ENCODE results near the gene BRDT. TPM values are rescaled to one million over a fixed set of nuclear protein-coding genes. Genes with fewer than 3 reads are reported as not detected.

The BRDT gene
- under 1 TPM in 1 of 2 donors, not detected in 1; 0.15 TPM for total RNA-seq
- not detected for polyA plus RNA-seq
- long read RNA-seq, donor 1: 0 reads
- long read RNA-seq, donor 2: 0 reads
- long read RNA-seq, donor 3: 0 reads
- long read RNA-seq, donor 4: 0 reads
- long read RNA-seq, donor 5: 0 reads

DNA sequence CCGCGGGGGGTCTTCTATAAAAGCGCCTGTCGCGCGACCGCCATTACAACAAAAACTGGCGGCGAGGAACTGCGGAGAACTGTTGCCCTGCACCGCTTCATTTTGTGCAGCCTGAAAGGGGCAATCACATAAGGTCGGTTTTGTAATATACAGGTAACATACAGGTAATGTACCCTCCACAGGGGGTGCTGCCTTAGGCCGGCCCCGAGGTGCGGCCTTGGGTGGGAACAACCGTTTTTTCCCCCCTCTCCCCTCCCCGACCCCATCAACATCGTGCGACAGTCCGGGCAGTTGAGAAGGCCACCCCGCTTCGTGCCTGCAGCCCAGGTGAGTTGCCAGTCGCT is at the start of gene BRDT:
Gene BRDT (plus strand): TSS at position 46 of the 344 bp plus-strand sequence. CDS start 13,354 bp downstream, outside the sequence.
- H3K4me1 ChIP-seq (ENCODE audit: control insufficient read depth in 5 of 5, insufficient read depth in 5 of 5, low read length in 5 of 5): no peaks in the 10 kb centered on the region
- no peaks in the 10 kb centered on the region for H3K27me3 ChIP-seq (ENCODE audit: control insufficient read depth in 3 of 3, insufficient read depth in 3 of 3, low read length in 2 of 3)
- no peak within 1 kb of the TSS for H3K27ac ChIP-seq (ENCODE audit: low read depth in 1 of 2, low read length in 1 of 2)
- ATAC-seq (ENCODE audit: insufficient read depth, low FRiP score): no peak
- no peaks in the 10 kb centered on the region for H3K9me3 ChIP-seq (ENCODE audit: control insufficient read depth in 4 of 4, insufficient read depth in 3 of 4, low read length in 3 of 4)
- WGBS, 2 donors: 91% methylated on average over 22 to 23 of the region's 23 CpGs
- TF ChIP-seq, protein P1, sequence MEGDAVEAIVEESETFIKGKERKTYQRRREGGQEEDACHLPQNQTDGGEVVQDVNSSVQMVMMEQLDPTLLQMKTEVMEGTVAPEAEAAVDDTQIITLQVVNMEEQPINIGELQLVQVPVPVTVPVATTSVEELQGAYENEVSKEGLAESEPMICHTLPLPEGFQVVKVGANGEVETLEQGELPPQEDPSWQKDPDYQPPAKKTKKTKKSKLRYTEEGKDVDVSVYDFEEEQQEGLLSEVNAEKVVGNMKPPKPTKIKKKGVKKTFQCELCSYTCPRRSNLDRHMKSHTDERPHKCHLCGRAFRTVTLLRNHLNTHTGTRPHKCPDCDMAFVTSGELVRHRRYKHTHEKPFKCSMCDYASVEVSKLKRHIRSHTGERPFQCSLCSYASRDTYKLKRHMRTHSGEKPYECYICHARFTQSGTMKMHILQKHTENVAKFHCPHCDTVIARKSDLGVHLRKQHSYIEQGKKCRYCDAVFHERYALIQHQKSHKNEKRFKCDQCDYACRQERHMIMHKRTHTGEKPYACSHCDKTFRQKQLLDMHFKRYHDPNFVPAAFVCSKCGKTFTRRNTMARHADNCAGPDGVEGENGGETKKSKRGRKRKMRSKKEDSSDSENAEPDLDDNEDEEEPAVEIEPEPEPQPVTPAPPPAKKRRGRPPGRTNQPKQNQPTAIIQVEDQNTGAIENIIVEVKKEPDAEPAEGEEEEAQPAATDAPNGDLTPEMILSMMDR (IDR thresholded peaks at IDR 0.05; ENCODE audit: control extremely low read depth, extremely low read depth): no peak
- H3K4me3 ChIP-seq: no peak within 1 kb of the TSS
- no peak within 1 kb of the TSS for H3K9ac ChIP-seq (ENCODE audit: insufficient read depth in 1 of 2, low read length in 2 of 2)
- DNase-seq: no peak
- H3K36me3 ChIP-seq (ENCODE audit: control insufficient read depth in 4 of 4, insufficient read depth in 4 of 4, low read length in 4 of 4): no peaks in the 10 kb centered on the region

DNA sequence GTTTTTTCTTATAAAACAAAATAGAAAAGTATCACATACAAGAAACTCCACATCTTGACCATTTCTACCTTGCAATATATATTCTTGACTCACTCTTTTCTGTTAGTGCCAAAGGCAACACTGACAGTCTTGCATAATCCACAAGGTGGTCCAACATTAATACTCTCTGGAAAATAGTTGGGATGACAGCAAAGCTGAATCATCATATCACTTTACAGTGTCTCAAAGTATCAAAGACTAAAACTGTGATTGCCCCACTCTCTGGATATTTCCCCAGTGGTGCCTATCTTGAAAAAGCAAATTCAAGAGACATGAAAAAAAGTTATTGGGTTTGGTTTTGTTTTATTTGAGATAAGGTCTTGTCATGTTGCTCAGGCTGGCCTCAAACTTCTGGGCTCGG is 48.6 kb upstream of the BRDT start:
- Histone ChIP-seq H3K27me3 (ENCODE audit: control insufficient read depth in 3 of 3, insufficient read depth in 3 of 3, low read length in 2 of 3) (no peaks in the 10 kb centered on the region), H3K4me3 (no peak overlapping the region), H3K4me1 (ENCODE audit: control insufficient read depth in 5 of 5, insufficient read depth in 5 of 5, low read length in 5 of 5) (peaks cover 0 to 15% (median 5%) of the 10 kb centered on the region in 5 donors), H3K9me3 (ENCODE audit: control insufficient read depth in 4 of 4, insufficient read depth in 3 of 4, low read length in 3 of 4) (no peaks in the 10 kb centered on the region), H3K27ac (ENCODE audit: low read depth in 1 of 2, low read length in 1 of 2) (no peak overlapping the region), H3K9ac (ENCODE audit: insufficient read depth in 1 of 2, low read length in 2 of 2) (no peak overlapping the region), H3K36me3 (ENCODE audit: control insufficient read depth in 4 of 4, insufficient read depth in 4 of 4, low read length in 4 of 4) (no peaks in the 10 kb centered on the region)
- WGBS, 2 donors: 96 to 100% methylated on average over 1 of the region's 1 CpG
- TF ChIP-seq, protein P1 (IDR thresholded peaks at IDR 0.05; ENCODE audit: control extremely low read depth, extremely low read depth): no peak
- DNase-seq: no peak
- no peak for ATAC-seq (ENCODE audit: insufficient read depth, low FRiP score)

DNA sequence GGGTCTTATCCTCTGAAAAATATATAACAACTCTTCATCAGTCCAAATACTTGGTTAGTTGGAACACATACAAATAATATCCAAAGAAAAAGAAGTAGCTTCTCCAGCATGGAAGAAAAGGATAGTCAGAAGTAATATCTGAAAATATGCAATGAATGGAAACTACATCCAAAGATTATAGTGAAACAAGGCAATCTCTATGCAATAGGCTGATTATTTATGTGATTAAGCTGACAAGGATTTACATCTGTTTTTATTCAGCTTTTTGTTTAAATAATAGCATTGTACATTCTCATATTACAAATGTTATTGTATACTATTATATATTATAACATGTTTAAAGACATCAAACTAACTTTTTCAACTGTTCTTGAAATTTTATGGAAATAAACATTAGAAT is 48.0 kb upstream of the BRDT start:
- Histone ChIP-seq H3K4me1 (ENCODE audit: control insufficient read depth in 5 of 5, insufficient read depth in 5 of 5, low read length in 5 of 5) (peaks cover 0 to 12% (median 5%) of the 10 kb centered on the region in 5 donors), H3K9me3 (ENCODE audit: control insufficient read depth in 4 of 4, insufficient read depth in 3 of 4, low read length in 3 of 4) (no peaks in the 10 kb centered on the region), H3K4me3 (no peak overlapping the region), H3K36me3 (ENCODE audit: control insufficient read depth in 4 of 4, insufficient read depth in 4 of 4, low read length in 4 of 4) (no peaks in the 10 kb centered on the region), H3K27ac (ENCODE audit: low read depth in 1 of 2, low read length in 1 of 2) (no peak overlapping the region), H3K9ac (ENCODE audit: insufficient read depth in 1 of 2, low read length in 2 of 2) (no peak overlapping the region), H3K27me3 (ENCODE audit: control insufficient read depth in 3 of 3, insufficient read depth in 3 of 3, low read length in 2 of 3) (no peaks in the 10 kb centered on the region)
- ATAC-seq (ENCODE audit: insufficient read depth, low FRiP score) (no peak), DNase-seq (no peak)
- TF ChIP-seq, protein P1 (IDR thresholded peaks at IDR 0.05; ENCODE audit: control extremely low read depth, extremely low read depth): no peak

DNA sequence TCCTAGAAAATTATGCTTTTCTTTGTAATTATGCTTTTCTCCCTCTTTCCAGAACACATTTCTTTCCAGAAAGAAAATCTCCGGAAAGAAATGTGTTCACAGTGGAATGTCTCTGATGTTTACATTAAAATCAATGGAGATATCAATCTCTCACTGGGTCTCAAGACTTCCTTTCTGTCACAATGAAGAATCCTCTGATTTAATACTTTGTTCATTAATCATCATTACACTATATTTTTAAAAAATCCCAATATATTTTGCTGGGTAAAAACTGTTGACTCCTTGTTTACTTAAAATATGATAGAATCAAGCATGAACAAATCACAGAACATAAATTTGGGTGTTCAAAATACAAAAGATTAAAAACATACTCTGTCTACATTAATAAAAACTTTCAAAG is 36.9 kb upstream of the BRDT start:
- Histone ChIP-seq H3K4me3 (no peak overlapping the region), H3K36me3 (ENCODE audit: control insufficient read depth in 4 of 4, insufficient read depth in 4 of 4, low read length in 4 of 4) (no peaks in the 10 kb centered on the region), H3K9ac (ENCODE audit: insufficient read depth in 1 of 2, low read length in 2 of 2) (no peak overlapping the region), H3K27me3 (ENCODE audit: control insufficient read depth in 3 of 3, insufficient read depth in 3 of 3, low read length in 2 of 3) (no peaks in the 10 kb centered on the region), H3K9me3 (ENCODE audit: control insufficient read depth in 4 of 4, insufficient read depth in 3 of 4, low read length in 3 of 4) (no peaks in the 10 kb centered on the region), H3K4me1 (ENCODE audit: control insufficient read depth in 5 of 5, insufficient read depth in 5 of 5, low read length in 5 of 5) (no peaks in the 10 kb centered on the region), H3K27ac (ENCODE audit: low read depth in 1 of 2, low read length in 1 of 2) (no peak overlapping the region)
- ATAC-seq (ENCODE audit: insufficient read depth, low FRiP score): no peak
- WGBS, 2 donors: 58 to 68% methylated on average over 1 of the region's 1 CpG
- no peak for DNase-seq
- TF ChIP-seq, protein P1 (IDR thresholded peaks at IDR 0.05; ENCODE audit: control extremely low read depth, extremely low read depth): no peak

Measured in lung (tissue), 16 donors.